ENCODE data around the gene C1orf167.

Gene C1orf167

GRCh38 chr1:11831945-11832725, 70.1 kb downstream of the C1orf167 start:
- Histone ChIP-seq H3K36me3 (ENCODE audit: control insufficient read depth, insufficient read depth, low read length) (no peaks in the 10 kb centered on the region), H3K27ac (no peak overlapping the region), H3K9me3 (ENCODE audit: control insufficient read depth, low read length) (no peaks in the 10 kb centered on the region), H3K4me3 (ENCODE audit: low read depth, low read length) (no peak overlapping the region), H3K4me1 (no peaks in the 10 kb centered on the region), H2AFZ (no peak overlapping the region), H3K27me3 (ENCODE audit: control insufficient read depth, insufficient read depth, low read length) (no peaks in the 10 kb centered on the region), H3K79me2 (no peaks in the 10 kb centered on the region), H3K9ac (no peak overlapping the region), H3K4me2 (ENCODE audit: low read length) (no peak overlapping the region)
- TF ChIP-seq CTCF (IDR thresholded peaks at IDR 0.05): no peak

GRCh38 chr1:11833497-11833896, 71.5 kb downstream of the C1orf167 start:
- H3K9ac ChIP-seq: no peak overlapping the region
- H3K27me3 ChIP-seq (ENCODE audit: control insufficient read depth, insufficient read depth, low read length): no peaks in the 10 kb centered on the region
- H3K4me2 ChIP-seq (ENCODE audit: low read length): no peak overlapping the region
- no peaks in the 10 kb centered on the region for H3K4me1 ChIP-seq
- no peaks in the 10 kb centered on the region for H3K36me3 ChIP-seq (ENCODE audit: control insufficient read depth, insufficient read depth, low read length)
- H3K79me2 ChIP-seq: no peaks in the 10 kb centered on the region
- H2AFZ ChIP-seq: no peak overlapping the region
- no peak for TF ChIP-seq CTCF (IDR thresholded peaks at IDR 0.05)
- H3K4me3 ChIP-seq (ENCODE audit: low read depth, low read length): no peak overlapping the region
- H3K9me3 ChIP-seq (ENCODE audit: control insufficient read depth, low read length): no peaks in the 10 kb centered on the region
- H3K27ac ChIP-seq: no peak overlapping the region

GRCh38 chr1:11833900-11834299, 71.9 kb downstream of the C1orf167 start:
- Histone ChIP-seq H3K9ac (no peak overlapping the region), H3K4me3 (ENCODE audit: low read depth, low read length) (no peak overlapping the region), H3K79me2 (no peaks in the 10 kb centered on the region), H2AFZ (no peak overlapping the region), H3K9me3 (ENCODE audit: control insufficient read depth, low read length) (no peaks in the 10 kb centered on the region), H3K4me2 (ENCODE audit: low read length) (no peak overlapping the region), H3K27ac (no peak overlapping the region), H3K36me3 (ENCODE audit: control insufficient read depth, insufficient read depth, low read length) (no peaks in the 10 kb centered on the region), H3K4me1 (no peaks in the 10 kb centered on the region), H3K27me3 (ENCODE audit: control insufficient read depth, insufficient read depth, low read length) (no peaks in the 10 kb centered on the region)
- no peak for TF ChIP-seq CTCF (IDR thresholded peaks at IDR 0.05)

- H3K27me3 ChIP-seq (ENCODE audit: control insufficient read depth, insufficient read depth, low read length): no peaks in the 10 kb centered on the region
- H3K4me1 ChIP-seq: no peaks in the 10 kb centered on the region
- no peak overlapping the region for H2AFZ ChIP-seq
- H3K4me3 ChIP-seq (ENCODE audit: low read depth, low read length): no peak overlapping the region
- no peaks in the 10 kb centered on the region for H3K9me3 ChIP-seq (ENCODE audit: control insufficient read depth, low read length)
- no peak overlapping the region for H3K27ac ChIP-seq
- H3K36me3 ChIP-seq (ENCODE audit: control insufficient read depth, insufficient read depth, low read length): no peaks in the 10 kb centered on the region
- H3K79me2 ChIP-seq: no peaks in the 10 kb centered on the region
- no peak for TF ChIP-seq CTCF (IDR thresholded peaks at IDR 0.05)
- no peak overlapping the region for H3K9ac ChIP-seq
- H3K4me2 ChIP-seq (ENCODE audit: low read length): no peak overlapping the region
Measured at GRCh38 chr1:11835441-11836225, 73.6 kb downstream of the C1orf167 start.

Measured in parathyroid adenoma (tissue), 2 donors.